ENCODE results near the gene NRXN3. TPM values are rescaled to one million over a fixed set of nuclear protein-coding genes. Genes with fewer than 3 reads are reported as not detected.

The NRXN3 gene
- total RNA-seq, 1 experiment from 2014 or later = not detected

- intact Hi-C loops (cut with micrococcal nuclease; ENCODE audit: unreplicated experiment) = no loop called here
- Histone ChIP-seq H3K27me3 (ENCODE audit: insufficient read depth, low read depth) (no peaks in the 10 kb centered on the region; the same call in 1 of the 2 replicates), H4K20me1 (ENCODE audit: insufficient read depth) (no peaks in the 10 kb centered on the region), H2AFZ (no peak overlapping the region), H3K9me3 (ENCODE audit: insufficient read depth, low read depth) (no peaks in the 10 kb centered on the region), H3K4me2 (no peak overlapping the region), H3K4me3 (no peak overlapping the region), H3K4me1 (replicated peaks; ENCODE audit: insufficient read depth) (no peaks in the 10 kb centered on the region), H3F3A (ENCODE audit: insufficient read depth, low read depth) (no peaks in the 10 kb centered on the region), H3K27ac (no peak overlapping the region), H3K79me2 (ENCODE audit: low read depth) (no peaks in the 10 kb centered on the region), H3K9me2 (ENCODE audit: insufficient read depth) (no peaks in the 10 kb centered on the region), H3K36me3 (ENCODE audit: low read depth) (no peaks in the 10 kb centered on the region)
- TF ChIP-seq, protein P1, sequence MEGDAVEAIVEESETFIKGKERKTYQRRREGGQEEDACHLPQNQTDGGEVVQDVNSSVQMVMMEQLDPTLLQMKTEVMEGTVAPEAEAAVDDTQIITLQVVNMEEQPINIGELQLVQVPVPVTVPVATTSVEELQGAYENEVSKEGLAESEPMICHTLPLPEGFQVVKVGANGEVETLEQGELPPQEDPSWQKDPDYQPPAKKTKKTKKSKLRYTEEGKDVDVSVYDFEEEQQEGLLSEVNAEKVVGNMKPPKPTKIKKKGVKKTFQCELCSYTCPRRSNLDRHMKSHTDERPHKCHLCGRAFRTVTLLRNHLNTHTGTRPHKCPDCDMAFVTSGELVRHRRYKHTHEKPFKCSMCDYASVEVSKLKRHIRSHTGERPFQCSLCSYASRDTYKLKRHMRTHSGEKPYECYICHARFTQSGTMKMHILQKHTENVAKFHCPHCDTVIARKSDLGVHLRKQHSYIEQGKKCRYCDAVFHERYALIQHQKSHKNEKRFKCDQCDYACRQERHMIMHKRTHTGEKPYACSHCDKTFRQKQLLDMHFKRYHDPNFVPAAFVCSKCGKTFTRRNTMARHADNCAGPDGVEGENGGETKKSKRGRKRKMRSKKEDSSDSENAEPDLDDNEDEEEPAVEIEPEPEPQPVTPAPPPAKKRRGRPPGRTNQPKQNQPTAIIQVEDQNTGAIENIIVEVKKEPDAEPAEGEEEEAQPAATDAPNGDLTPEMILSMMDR (conservative IDR thresholded peaks at IDR 0.05) = no peak
- TF ChIP-seq EZH2 (IDR thresholded peaks at IDR 0.05; ENCODE audit: low read depth) = no peak
- ChIA-PET POLR2A (ENCODE audit: unreplicated experiment) (no interaction called here), CTCF (no interaction called here)
- no peak for DNase-seq
- BruUV-seq (replicated peaks) = no TSS peak
These were observed 1100.2 kb downstream of the NRXN3 start for GRCh38 chr14:79270361-79270760.

DNA sequence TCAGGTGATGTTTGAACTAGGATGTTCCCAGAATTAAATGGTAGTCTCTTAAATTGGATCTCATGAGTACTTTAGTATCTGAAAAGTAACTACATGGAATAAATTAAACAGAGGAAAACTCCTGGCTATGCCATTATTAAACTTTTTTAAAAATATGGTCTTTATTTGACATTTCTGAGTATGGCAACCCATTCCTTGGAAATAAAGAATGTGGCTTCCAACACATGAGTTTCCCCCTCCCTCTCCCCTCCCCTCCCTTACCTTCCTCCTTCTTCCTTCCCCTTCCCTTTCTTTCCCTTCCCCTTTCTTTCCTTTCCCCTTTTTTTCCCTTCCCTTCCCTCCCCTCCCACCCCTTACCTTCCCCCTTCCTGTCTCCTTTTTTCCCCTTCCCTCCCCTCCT, 1100.9 kb downstream of the NRXN3 start:
- H3K4me3 ChIP-seq = no peak overlapping the region
- BruUV-seq (replicated peaks) = no TSS peak
- POLR2A ChIA-PET (ENCODE audit: unreplicated experiment) = no interaction called here
- no peaks in the 10 kb centered on the region; the same call in 1 of the 2 replicates for H3K27me3 ChIP-seq (ENCODE audit: insufficient read depth, low read depth)
- H3K27ac ChIP-seq = no peak overlapping the region
- no peaks in the 10 kb centered on the region for H3K79me2 ChIP-seq (ENCODE audit: low read depth)
- TF ChIP-seq, protein P1 (conservative IDR thresholded peaks at IDR 0.05) = no peak
- TF ChIP-seq EZH2 (IDR thresholded peaks at IDR 0.05; ENCODE audit: low read depth) = no peak
- H3K4me2 ChIP-seq = no peak overlapping the region
- DNase-seq = no peak
- H3K36me3 ChIP-seq (ENCODE audit: low read depth) = no peaks in the 10 kb centered on the region
- no peaks in the 10 kb centered on the region for H3K4me1 ChIP-seq (replicated peaks; ENCODE audit: insufficient read depth)
- H3F3A ChIP-seq (ENCODE audit: insufficient read depth, low read depth) = no peaks in the 10 kb centered on the region
- CTCF ChIA-PET = no interaction called here
- intact Hi-C loops (cut with micrococcal nuclease; ENCODE audit: unreplicated experiment) = no loop called here
- no peak overlapping the region for H2AFZ ChIP-seq
- no peaks in the 10 kb centered on the region for H3K9me3 ChIP-seq (ENCODE audit: insufficient read depth, low read depth)
- H3K9me2 ChIP-seq (ENCODE audit: insufficient read depth) = no peaks in the 10 kb centered on the region
- no peaks in the 10 kb centered on the region for H4K20me1 ChIP-seq (ENCODE audit: insufficient read depth)

DNA sequence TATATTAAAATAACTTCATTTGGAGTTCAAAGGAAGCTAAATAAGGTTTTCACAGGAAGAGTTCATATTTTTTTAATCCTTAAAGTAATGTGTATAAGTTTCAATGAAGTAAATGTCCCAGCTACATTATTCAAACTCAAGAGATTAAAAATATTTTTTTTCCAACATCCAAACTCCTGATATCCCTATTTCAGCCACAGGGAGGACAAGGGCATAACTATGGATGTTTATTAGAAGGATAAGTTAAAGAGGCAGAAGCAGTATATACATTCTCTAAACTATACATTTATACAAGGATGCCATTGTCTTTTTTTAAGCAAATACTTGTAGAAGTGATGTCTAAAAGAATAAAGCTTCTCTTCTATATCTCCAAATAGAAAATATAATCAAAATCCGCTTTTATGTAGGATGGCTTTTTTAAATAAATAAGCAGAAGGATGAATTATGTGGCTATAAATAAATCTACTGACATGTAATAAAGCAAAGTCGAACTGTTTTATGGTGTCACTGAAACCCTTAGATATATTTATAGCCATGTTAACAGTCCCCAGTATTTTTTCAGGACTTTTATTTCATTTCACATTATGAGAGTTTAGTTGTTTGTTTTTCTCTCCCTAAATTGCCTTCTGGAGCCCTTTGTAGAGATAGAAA, 1104.6 kb downstream of the NRXN3 start:
- Histone ChIP-seq H3K4me1 (replicated peaks; ENCODE audit: insufficient read depth) (no peaks in the 10 kb centered on the region), H3K9me3 (ENCODE audit: insufficient read depth, low read depth) (no peaks in the 10 kb centered on the region), H3K9me2 (ENCODE audit: insufficient read depth) (no peaks in the 10 kb centered on the region), H3K27ac (no peak overlapping the region), H3K36me3 (ENCODE audit: low read depth) (no peaks in the 10 kb centered on the region), H3K27me3 (ENCODE audit: insufficient read depth, low read depth) (no peaks in the 10 kb centered on the region; the same call in 1 of the 2 replicates), H2AFZ (no peak overlapping the region), H3K4me2 (no peak overlapping the region), H3F3A (ENCODE audit: insufficient read depth, low read depth) (no peaks in the 10 kb centered on the region), H4K20me1 (ENCODE audit: insufficient read depth) (no peaks in the 10 kb centered on the region), H3K79me2 (ENCODE audit: low read depth) (no peaks in the 10 kb centered on the region), H3K4me3 (no peak overlapping the region)
- DNase-seq = no peak
- TF ChIP-seq EZH2 (IDR thresholded peaks at IDR 0.05; ENCODE audit: low read depth) = no peak
- TF ChIP-seq, protein P1 (conservative IDR thresholded peaks at IDR 0.05) = no peak
- ChIA-PET CTCF (no interaction called here), POLR2A (ENCODE audit: unreplicated experiment) (no interaction called here)
- intact Hi-C loops (cut with micrococcal nuclease; ENCODE audit: unreplicated experiment) = no loop called here
- BruUV-seq (replicated peaks) = no TSS peak

Data from PC-9 (cell line).